OCI-LY1 (cell line): Measurements from ENCODE around the gene FAM43A.

ENCODE experiments used
- CTCF ChIP-seq: fragments of 200-600 bp; sonication (generic), shearing (Covaris generic); IDR thresholded peaks from 2 replicates; pipeline ENCODE4 v1.5.1; 2017; ENCODE audit warnings: mild to moderate bottlenecking, antibody characterized with exemption, low read length, moderate library complexity, mixed read lengths
- EZH2 ChIP-seq: fragments of 200-600 bp; sonication (generic), shearing (Covaris generic); IDR thresholded peaks from 2 replicates; pipeline ENCODE4 v1.8.0; 2017; ENCODE audit warnings: borderline replicate concordance, mixed run types, mild to moderate bottlenecking, antibody characterized with exemption, low read length, moderate library complexity, mixed read lengths

GRCh38 chr3:194736277-194736895 is 50.7 kb downstream of the FAM43A start:
- TF ChIP-seq CTCF (no peak), EZH2 (no peak)
